GM12874 (cell line): Measurements from ENCODE around the gene MTRR.

ENCODE experiments used
- TF ChIP-seq, protein P1 (sequence below): IDR thresholded peaks from 2 replicates; pipeline ENCODE4 v1.5.1; 2011; ENCODE audit warnings: low read depth, mild to moderate bottlenecking, control low read depth, low read length, moderate library complexity; ENCODE audit not compliant: insufficient read depth

Gene MTRR

DNA sequence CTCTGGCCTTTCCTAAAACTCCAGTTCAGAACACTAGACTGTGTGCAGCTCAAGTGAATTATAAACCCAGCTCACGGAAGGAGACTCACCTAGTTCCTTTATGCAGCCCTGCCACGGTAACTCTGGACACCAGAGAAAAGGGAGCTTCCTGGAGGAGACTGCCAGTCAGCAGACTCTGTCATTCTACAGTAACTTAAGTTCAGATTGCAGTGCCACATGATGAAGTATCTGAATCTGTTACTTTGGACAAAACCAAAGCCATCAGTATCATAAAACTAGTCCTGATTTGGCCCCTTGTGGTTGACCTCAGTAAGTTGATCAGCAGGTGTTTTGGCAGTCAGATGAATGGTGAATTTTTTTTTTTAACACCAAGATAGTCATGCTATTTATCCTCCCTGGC is 2.7 kb downstream of the MTRR start:
- TF ChIP-seq, protein P1, sequence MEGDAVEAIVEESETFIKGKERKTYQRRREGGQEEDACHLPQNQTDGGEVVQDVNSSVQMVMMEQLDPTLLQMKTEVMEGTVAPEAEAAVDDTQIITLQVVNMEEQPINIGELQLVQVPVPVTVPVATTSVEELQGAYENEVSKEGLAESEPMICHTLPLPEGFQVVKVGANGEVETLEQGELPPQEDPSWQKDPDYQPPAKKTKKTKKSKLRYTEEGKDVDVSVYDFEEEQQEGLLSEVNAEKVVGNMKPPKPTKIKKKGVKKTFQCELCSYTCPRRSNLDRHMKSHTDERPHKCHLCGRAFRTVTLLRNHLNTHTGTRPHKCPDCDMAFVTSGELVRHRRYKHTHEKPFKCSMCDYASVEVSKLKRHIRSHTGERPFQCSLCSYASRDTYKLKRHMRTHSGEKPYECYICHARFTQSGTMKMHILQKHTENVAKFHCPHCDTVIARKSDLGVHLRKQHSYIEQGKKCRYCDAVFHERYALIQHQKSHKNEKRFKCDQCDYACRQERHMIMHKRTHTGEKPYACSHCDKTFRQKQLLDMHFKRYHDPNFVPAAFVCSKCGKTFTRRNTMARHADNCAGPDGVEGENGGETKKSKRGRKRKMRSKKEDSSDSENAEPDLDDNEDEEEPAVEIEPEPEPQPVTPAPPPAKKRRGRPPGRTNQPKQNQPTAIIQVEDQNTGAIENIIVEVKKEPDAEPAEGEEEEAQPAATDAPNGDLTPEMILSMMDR = no peak

- TF ChIP-seq, protein P1 = no peak
Observed at GRCh38 chr5:7872517-7873130, 3.7 kb downstream of the MTRR start.

DNA sequence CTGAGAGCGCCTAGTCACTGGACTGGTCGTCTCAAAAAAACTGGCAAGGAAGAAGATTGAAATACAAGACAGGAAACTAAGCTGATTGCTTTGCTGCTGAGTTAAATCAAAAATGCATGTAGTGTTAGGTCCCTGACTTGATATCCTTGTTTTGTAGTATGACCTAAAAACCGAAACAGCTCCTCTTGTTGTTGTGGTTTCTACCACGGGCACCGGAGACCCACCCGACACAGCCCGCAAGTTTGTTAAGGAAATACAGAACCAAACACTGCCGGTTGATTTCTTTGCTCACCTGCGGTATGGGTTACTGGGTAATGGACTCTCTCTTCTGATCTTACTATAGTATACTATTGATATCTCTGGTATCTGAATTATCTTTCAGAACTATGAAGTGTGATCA is 4.3 kb downstream of the MTRR start:
- TF ChIP-seq, protein P1 = no peak

DNA sequence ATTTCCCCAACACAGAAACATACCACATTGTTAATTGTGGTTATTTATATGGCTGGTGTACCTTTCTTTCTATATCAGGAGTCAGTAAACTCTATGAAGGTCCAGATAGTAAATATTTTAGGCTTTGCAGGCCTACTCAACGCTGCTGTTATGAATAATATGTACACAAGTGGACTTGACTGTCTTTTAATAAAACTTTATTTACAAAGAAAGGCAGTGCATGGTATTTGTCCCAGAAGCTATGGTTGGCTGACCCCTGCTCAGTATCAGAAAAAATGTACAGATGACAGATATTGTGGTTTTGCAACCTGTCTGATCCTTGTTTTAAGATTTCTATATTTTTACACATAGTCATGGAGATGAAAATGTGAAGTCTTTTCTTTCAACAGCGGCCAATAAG is 5.7 kb downstream of the MTRR start:
- TF ChIP-seq, protein P1 = no peak

DNA sequence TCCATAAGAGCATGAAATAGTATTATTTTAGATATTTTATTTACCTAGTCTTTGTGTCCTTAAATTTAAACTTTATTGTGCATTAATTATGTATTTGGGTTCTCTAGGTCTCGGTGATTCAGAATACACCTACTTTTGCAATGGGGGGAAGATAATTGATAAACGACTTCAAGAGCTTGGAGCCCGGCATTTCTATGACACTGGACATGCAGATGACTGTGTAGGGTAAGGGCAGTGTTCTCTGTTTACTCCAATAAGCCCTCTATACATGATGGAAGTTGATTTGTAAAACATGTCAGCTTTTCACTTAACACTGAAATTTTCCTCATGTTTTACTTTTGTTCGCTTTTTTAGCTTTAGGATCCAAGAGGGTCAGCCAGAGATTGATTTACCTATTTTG is 6.2 kb downstream of the MTRR start:
- TF ChIP-seq, protein P1 = no peak

GRCh38 chr5:7876867-7877266 is 7.9 kb downstream of the MTRR start:
- TF ChIP-seq, protein P1 = no peak

GRCh38 chr5:7877851-7878250 is 8.9 kb downstream of the MTRR start:
- TF ChIP-seq, protein P1 = no peak
